Fibroblast of the conjunctiva (primary cell): Measurements from ENCODE around the gene KDM2A.
"Not testable (repeated sequence)": the region's sequence is repeated elsewhere in the genome, so short reads cannot be mapped to it uniquely, and the experiment has no call there.

Source experiments
- DNase-seq: peaks from one replicate; pipeline ENCODE4 v3.0.0-alpha.2; 2010; ENCODE audit warnings: low read depth

The KDM2A gene

GRCh38 chr11:67168911-67169310, 49.8 kb downstream of the KDM2A start:
- DNase-seq: not testable (repeated sequence)

- no peak for DNase-seq
Observed at GRCh38 chr11:67174311-67174710, 55.2 kb downstream of the KDM2A start.

- no peak for DNase-seq
Observed at GRCh38 chr11:67177399-67178281, 58.6 kb downstream of the KDM2A start.

- DNase-seq: no peak
Observed at GRCh38 chr11:67178421-67178820, 59.4 kb downstream of the KDM2A start.

GRCh38 chr11:67178878-67179277, 59.8 kb downstream of the KDM2A start:
- DNase-seq: no peak

GRCh38 chr11:67179892-67180490, 60.9 kb downstream of the KDM2A start:
- no peak for DNase-seq

- no peak for DNase-seq
Observed at GRCh38 chr11:67194096-67194495, 75.0 kb downstream of the KDM2A start.

- peak; percentile 12 for DNase-seq
Observed at GRCh38 chr11:67195971-67196456, 77.0 kb downstream of the KDM2A start.

GRCh38 chr11:67197606-67198005, 78.5 kb downstream of the KDM2A start:
- DNase-seq: no peak

- DNase-seq: not testable (repeated sequence)
Observed at GRCh38 chr11:67198781-67199180, 79.7 kb downstream of the KDM2A start.

GRCh38 chr11:67199751-67200150, 80.7 kb downstream of the KDM2A start:
- DNase-seq: no peak

GRCh38 chr11:67202028-67202427, 83.0 kb downstream of the KDM2A start:
- DNase-seq: no peak

GRCh38 chr11:67204822-67205221, 85.8 kb downstream of the KDM2A start:
- no peak for DNase-seq

GRCh38 chr11:67209222-67209621, 90.2 kb downstream of the KDM2A start:
- DNase-seq: not testable (repeated sequence)

GRCh38 chr11:67211656-67212436, 92.8 kb downstream of the KDM2A start:
- no peak for DNase-seq

- no peak for DNase-seq
Observed at GRCh38 chr11:67213178-67213621, 94.1 kb downstream of the KDM2A start.

- no peak for DNase-seq
Observed at GRCh38 chr11:67227726-67228125, 108.7 kb downstream of the KDM2A start.

GRCh38 chr11:67230406-67230805, 111.3 kb downstream of the KDM2A start:
- no peak for DNase-seq

- no peak for DNase-seq
Observed at GRCh38 chr11:67230886-67231285, 111.8 kb downstream of the KDM2A start.

- no peak for DNase-seq
Observed at GRCh38 chr11:67233584-67234190, 114.6 kb downstream of the KDM2A start.

GRCh38 chr11:67234571-67234970, 115.5 kb downstream of the KDM2A start:
- DNase-seq: not testable (repeated sequence)

- no peak for DNase-seq
Observed at GRCh38 chr11:67237574-67237973, 118.5 kb downstream of the KDM2A start.
